HG03460 (cell line): Measurements from ENCODE around the gene RALB.
"Not testable (repeated sequence)": the region's sequence is repeated elsewhere in the genome, so short reads cannot be mapped to it uniquely, and the experiment has no call there.

Source experiments
- ATAC-seq: cut with Tn5 transposase; IDR thresholded peaks from one replicate; pipeline ENCODE4 v1.9.1; 2021; ENCODE audit not compliant: unreplicated experiment

Gene RALB

GRCh38 chr2:120291401-120292311 lies 39.0 kb downstream of the RALB start:
- ATAC-seq, result no peak

DNA sequence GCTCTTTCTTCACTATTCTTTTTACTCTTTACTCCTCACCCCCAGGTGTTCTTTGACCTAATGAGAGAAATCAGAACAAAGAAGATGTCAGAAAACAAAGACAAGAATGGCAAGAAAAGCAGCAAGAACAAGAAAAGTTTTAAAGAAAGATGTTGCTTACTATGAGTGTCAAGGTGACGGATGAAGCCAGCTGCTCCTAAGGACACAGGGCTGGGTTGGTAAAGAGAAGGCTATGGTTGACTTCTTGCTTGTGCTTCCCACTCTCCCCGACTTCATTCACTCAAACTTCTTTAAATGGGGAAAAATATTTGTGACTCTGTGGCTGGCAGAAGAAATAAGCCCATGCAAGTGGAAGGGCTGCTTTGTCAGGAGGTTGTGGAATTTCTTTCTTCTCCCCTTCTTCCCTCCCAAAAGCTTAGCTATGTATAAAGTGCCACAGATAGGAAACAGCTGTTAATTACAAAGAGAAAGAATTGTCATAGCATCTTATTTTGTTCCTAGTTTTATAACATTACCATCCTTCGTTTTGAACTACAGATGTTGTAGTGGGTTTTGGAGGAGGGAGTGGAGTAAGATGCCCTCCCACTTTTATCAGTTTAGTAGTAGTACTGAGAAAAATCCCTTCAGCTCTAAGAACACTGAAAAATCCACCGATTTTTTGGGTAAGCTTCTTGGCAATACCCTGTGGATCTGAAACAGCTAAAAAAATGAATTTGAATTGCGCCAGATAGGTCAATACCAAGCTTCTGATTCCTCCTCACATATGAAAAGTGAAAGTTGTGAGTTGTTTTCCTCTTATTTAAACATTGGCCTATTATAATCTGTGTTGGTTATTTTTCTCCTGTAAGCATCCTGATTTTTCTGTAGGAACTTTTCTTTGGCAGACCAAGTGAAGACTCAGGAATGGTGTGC lies 40.7 kb downstream of the RALB start:
- peak; percentile 23 for ATAC-seq

- peak; percentile 80 for ATAC-seq
Observed at GRCh38 chr2:120294008-120294340, 41.3 kb downstream of the RALB start.

DNA sequence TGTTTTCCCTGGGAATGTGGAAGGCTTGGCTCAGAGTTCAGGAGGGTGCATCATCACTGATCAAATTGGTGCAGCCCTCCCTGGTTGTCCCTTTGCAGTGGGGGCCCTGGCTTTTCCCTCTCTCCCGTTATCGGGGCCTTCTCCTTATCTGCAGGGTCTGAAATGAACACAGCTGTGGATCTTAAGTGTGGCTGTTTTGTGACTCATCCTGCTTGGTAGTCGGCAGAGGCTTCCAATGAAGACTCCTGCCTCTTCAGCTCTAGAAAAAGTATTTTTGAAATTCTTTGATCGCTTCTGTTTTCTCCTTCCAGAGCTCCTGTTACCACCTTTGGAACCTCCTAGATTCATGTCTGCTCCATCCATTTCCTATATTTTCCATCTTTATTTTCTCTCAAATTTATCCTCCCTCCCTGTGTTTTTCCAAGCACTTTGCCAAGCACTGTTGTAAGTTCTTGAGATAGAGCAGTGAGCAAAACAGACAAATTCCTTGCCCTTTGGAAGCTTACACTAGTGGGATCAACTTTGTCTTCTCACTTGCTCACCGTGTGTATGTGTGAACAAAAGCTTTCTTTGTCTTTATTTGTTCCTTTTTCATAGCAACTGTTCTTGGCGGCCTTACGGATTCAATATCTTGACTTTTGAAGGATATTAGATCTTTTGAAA lies 45.7 kb downstream of the RALB start:
- ATAC-seq, result no peak

DNA sequence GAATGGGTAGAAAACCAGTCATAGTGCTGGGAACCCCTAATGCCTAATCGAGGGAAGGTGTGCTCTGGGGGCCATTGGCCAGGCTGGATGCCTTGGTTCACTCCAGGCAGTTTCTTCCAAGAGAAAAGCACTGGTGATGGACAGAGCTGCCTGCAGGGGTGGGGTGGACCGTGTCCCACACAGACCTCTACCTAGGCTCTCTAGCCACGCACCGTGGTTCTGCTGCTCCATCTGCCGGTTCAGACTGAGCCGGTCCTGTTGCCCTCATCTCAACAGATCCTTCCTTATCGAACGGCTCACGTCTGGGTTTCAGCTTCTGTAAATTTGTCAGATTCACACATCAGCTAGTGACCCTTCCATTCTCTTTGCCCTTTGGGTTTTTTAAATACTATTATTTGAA lies 46.4 kb downstream of the RALB start:
- no peak for ATAC-seq

DNA sequence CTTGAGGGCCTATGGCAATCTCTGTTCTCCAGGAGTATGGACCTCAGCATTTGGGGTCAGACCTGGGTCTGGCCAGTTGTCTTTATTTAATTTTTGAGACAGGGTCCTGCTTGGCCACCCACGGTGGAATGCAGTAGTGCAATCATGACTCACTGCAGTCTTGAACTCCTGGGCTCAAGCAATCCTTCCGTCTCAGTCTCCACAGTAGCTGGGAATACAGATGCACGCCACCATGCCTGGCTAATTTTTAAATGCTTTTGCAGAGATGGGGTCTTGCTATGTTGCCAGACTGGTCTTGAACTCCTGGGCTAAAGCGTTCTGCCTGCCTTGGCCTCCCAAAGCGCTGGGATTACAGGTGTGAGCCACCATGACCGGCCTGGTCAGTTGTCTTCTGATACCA lies 46.9 kb downstream of the RALB start:
- ATAC-seq, result no peak

DNA sequence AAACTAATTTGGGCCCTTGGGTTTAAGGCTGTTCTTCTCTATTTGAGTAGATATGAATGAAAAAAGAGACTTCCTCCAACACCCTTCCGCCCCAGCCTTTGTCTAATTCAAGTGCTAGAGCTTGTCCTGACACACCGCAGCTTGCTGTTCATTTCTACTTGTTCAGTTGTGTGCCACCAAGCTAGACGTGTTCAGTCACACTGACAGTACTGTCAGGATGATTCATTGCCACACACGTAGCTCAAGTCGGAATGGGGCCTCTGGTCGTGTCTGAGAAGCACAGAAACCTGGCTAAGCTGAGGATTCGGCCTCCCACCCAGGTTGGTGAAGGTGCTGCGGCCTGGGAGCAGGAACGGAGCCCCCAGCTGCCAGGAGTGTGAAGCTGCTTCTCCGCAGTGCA lies 47.7 kb downstream of the RALB start:
- ATAC-seq, result no peak

DNA sequence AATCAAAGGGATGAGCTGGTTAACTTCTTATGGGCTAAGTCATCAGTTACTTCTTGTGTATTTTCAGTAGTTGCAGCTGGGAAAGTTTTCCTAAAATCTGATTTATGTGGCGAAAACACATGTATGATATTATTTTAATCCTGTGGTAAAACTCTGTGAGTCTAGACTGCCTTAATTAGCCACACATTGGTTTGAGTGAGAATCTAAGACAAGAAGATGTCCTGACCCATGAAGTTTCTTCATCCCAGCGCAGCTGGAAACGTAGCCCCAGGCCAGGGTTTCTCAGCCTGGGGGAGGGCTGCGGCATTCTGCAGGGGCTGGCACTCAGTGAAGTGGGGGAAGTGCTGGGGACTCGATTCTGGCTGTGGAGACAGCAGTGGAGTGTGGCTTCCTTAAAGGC lies 48.6 kb downstream of the RALB start:
- ATAC-seq, result no peak

- ATAC-seq, result no peak
Observed at GRCh38 chr2:120302301-120302700, 49.6 kb downstream of the RALB start.

- ATAC-seq, result no peak
Observed at GRCh38 chr2:120303177-120303576, 50.5 kb downstream of the RALB start.

GRCh38 chr2:120305296-120305695 lies 52.6 kb downstream of the RALB start:
- ATAC-seq, result no peak

DNA sequence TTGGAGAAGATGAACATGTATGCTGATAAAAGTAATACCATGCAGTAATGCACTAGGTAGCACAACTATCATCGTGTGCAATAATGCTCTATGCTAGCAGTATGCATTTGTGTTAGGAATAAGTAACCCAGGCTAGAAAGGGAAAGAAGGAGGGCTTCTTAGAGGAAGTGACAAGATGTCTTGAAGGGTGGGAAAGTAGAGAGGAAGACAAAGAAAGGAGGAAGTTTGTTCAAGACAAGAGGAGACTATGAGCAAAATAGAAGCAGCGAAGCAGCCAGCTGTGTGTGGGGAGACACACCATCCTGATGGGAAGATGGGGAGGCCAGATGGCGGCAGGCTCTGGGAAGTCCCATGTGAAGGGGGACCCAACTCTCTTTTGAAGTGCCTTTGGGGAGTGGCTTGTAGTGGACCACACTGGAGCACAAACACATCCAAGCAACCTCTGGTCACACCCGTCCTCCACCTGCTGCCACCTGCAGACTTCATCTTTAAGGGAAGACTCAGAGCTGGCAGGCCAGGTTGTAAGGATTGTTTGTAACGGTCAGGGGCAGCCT lies 53.4 kb downstream of the RALB start:
- no peak for ATAC-seq

DNA sequence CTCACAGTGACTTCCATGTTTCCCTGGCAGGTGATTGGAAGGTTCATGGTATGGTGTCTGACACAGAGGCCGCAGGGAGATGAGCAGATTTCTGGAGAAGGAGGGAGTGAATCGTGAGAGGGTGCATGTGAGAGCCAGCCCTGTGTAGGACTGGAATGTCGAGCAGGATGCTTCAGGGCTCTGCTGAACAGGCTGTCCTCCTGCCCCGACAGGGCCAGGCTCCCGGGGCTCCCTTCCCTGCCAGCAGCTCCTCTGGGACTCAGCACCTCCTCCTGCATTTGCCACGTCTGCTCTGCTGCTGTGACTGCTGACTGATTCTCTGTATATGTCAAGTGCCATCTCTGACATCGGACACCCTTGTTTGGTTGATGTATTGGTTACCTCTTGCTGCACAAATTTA lies 54.8 kb downstream of the RALB start:
- no peak for ATAC-seq

GRCh38 chr2:120308038-120308910 lies 55.6 kb downstream of the RALB start:
- ATAC-seq, result no peak

DNA sequence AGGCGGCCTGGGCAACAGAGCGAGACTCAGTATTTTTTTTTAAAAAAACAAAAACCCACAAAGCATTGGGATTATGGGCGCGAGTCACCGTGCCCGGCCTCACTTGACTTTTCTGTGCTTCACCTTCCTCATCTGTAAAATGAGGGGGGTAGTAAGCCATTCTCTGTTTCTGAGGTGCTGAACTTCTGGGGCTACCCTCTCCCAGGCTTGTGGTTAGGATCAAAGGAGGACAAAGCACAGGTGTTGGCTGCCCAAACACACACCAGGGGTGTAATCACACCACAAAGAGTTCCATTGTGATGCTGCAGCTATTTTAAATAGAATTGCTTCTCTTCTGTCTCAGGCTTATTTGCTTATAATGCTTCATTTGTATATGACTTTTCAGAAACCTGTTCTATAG lies 57.5 kb downstream of the RALB start:
- no peak for ATAC-seq

DNA sequence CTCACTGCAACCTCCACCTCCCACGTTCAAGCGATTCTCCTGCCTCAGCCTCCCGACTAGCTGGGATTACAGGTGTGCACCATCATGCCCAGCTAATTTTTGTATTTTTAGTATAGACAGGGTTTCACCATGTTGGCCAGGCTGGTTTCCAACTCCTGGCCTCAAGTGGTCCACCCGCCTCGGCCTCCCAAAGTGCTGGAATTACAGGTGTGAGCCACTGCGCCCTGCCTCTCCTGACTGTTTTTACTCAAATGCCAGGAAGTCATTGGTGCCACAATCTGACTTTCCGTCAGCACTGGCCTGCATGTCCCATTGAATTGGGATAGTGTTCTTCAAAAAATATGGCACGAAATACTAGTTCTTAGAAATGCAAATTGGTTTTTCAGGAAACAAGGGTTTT lies 58.2 kb downstream of the RALB start:
- ATAC-seq, result not testable (repeated sequence)

DNA sequence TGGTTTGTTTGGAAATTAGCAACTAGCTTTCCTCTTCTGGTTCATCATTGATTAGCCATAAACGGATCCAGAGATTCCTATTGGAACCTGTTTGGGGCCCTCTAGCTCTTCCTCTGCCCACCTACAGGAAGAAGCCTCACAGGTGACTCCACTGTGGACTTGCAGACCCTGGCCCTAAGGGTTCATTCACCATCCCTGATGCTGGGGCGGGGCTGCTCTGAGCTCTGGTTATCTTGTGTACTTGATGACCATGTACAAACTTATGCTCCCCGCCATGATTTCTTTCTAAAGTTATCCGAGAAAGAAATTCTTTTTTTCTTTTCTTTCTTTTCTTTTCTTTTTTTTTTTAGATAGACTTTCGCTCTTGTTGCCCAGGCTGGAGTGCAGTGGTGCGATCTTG lies 59.4 kb downstream of the RALB start:
- no peak for ATAC-seq

DNA sequence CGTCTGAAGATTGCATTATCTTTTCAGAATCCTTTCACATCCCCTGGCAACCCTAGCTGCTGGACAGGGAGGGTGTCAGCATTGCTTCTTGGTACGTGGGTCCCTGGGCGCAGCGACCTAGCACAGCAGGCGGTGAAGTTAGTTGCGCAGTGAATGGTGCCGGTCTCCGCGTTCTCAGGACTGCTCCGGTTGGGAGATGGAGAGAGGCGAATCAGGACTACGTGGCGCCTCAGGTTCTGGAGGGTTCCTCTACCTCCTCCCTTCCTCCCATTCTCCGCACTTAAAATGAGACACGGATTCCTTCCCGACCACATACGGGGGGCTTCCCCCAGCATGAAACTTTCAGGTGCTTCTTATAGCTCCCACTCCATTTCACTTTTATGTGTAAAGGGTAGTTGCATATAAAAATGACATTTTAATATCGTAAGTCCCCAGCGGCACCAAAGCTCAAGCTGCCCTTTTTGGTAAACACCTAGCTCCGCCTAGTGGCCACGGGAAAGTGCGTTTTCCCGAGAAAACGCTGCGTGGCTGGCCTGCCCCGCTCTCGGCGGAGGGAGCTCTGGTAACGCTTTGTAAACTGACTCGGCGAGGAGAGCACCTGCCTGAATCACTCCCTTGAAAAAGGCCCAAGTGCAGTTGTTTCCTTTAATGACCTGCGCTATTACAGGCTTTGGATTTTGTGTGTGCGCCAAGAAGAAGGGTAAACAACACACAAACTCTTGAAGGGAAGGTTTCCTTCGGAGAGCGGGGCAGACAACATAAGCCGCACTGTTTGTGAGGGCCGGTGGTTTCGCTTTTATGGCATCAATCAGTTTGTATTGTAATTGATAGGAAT lies 60.4 kb downstream of the RALB start:
- peak; percentile 54 for ATAC-seq
